IMR-90 (cell line): Measurements from ENCODE around the gene ATG9B. TPM values are rescaled to one million over a fixed set of nuclear protein-coding genes. Genes with fewer than 3 reads are reported as not detected.

Experiments
- ATAC-seq: fragments of 200-7000 bp; cut with Tn5 transposase; 2 replicates; pipeline ENCODE4 v1.9.1; 2020; ENCODE audit warnings: low read depth, mild to moderate bottlenecking, moderate library complexity
- BruUV-seq: library from RNA; stranded (reverse); fragments of 400-500 nt; replicated peaks from 2 replicates; lab custom pipeline; 2021; lab: Mats Ljungman, UMichigan
- CTCF ChIA-PET: fragments of 300-600 bp; formaldehyde crosslinking; extraction: SDS; loops from one replicate; lab custom pipeline; 2021; ENCODE audit warnings: antibody characterized with exemption; lab: Yijun Ruan, JAX
- POLR2A ChIA-PET: fragments of 300-600 bp; sonication (Branson Sonifier 250); formaldehyde crosslinking; loops from one replicate; lab custom pipeline; 2022; ENCODE audit warnings: antibody characterized with exemption; ENCODE audit not compliant: unreplicated experiment; lab: Charles Lee
- DNase-seq: peaks from one replicate; pipeline ENCODE4 v3.0.0; 2013
- H2AFZ ChIP-seq: replicated peaks from 2 replicates; pipeline ENCODE3; 2013; ENCODE audit warnings: low read length, mild to moderate bottlenecking; ENCODE audit not compliant: poor library complexity
- H2AK5ac ChIP-seq: 2 replicates; pipeline ENCODE4 v1.6.1; 2013; ENCODE audit warnings: low read depth, low read length, inconsistent platforms
- H2AK9ac ChIP-seq: replicated peaks from 2 replicates; pipeline ENCODE3; 2013; ENCODE audit warnings: mild to moderate bottlenecking, low read depth, low read length, moderate library complexity; ENCODE audit not compliant: poor library complexity
- H2BK120ac ChIP-seq: 2 replicates; pipeline ENCODE4 v1.6.1; 2013; ENCODE audit warnings: low read depth, low read length, inconsistent platforms
- H2BK15ac ChIP-seq: 3 replicates; pipeline ENCODE4 v1.6.1; 2013; ENCODE audit warnings: low read depth, low read length, inconsistent platforms
- H2BK20ac ChIP-seq: 2 replicates; pipeline ENCODE4 v1.6.1; 2013; ENCODE audit warnings: low read depth, mild to moderate bottlenecking, inconsistent platforms, low read length, moderate library complexity
- H2BK5ac ChIP-seq: 2 replicates; pipeline ENCODE4 v1.6.1; 2013; ENCODE audit warnings: mild to moderate bottlenecking, low read depth, low read length, inconsistent platforms; ENCODE audit not compliant: poor library complexity, severe bottlenecking
- H3K14ac ChIP-seq: replicated peaks from 2 replicates; pipeline ENCODE4 v1.6.1; 2013; ENCODE audit warnings: low read depth, low read length, inconsistent platforms
- H3K18ac ChIP-seq: 2 replicates; pipeline ENCODE4 v1.6.1; 2013; ENCODE audit warnings: low read depth, low read length, control low read depth
- H3K23ac ChIP-seq: 2 replicates; pipeline ENCODE4 v1.6.1; 2013; ENCODE audit warnings: low read depth, low read length, inconsistent platforms
- H3K27ac ChIP-seq: 2 replicates; pipeline ENCODE4 v1.5.1; 2013; ENCODE audit warnings: mild to moderate bottlenecking, control low read depth, low read length; ENCODE audit not compliant: insufficient read depth
- H3K27me3 ChIP-seq: 2 replicates; pipeline ENCODE4 v1.6.1; 2013; ENCODE audit warnings: low read length; ENCODE audit not compliant: control insufficient read depth, insufficient read depth
- H3K36me3 ChIP-seq: 2 replicates; pipeline ENCODE4 v1.6.1; 2013; ENCODE audit warnings: low read length, mixed read lengths; ENCODE audit not compliant: control insufficient read depth, insufficient read depth
- H3K4ac ChIP-seq: 2 replicates; pipeline ENCODE4 v1.6.1; 2013; ENCODE audit warnings: low read depth, low read length, inconsistent platforms
- H3K4me1 ChIP-seq: 2 replicates; pipeline ENCODE4 v1.6.1; 2013; ENCODE audit warnings: low read length, mixed read lengths; ENCODE audit not compliant: control insufficient read depth, insufficient read depth
- H3K4me2 ChIP-seq: 2 replicates; pipeline ENCODE4 v1.6.1; 2013; ENCODE audit warnings: low read depth, mild to moderate bottlenecking, control low read depth, low read length, moderate library complexity
- H3K4me3 ChIP-seq: 2 replicates; pipeline ENCODE4 v1.5.1; 2013; ENCODE audit warnings: low read depth, mild to moderate bottlenecking, control low read depth, low read length, moderate library complexity; ENCODE audit not compliant: insufficient read depth
- H3K56ac ChIP-seq: 2 replicates; pipeline ENCODE4 v1.6.1; 2013; ENCODE audit warnings: low read length, inconsistent platforms; ENCODE audit not compliant: insufficient read depth; ENCODE audit errors: extremely low read depth
- H3K79me1 ChIP-seq, 2 experiments: 2 replicates each; pipeline ENCODE4 v1.6.1; 2013; ENCODE audit warnings: low read length in 2 of 2, inconsistent platforms in 1 of 2, low read depth in 1 of 2
- H3K9ac ChIP-seq: 2 replicates; pipeline ENCODE4 v1.6.1; 2013; ENCODE audit warnings: low read depth, low read length, control low read depth
- H3K9me1 ChIP-seq: 2 replicates; pipeline ENCODE4 v1.6.1; 2013; ENCODE audit warnings: low read length, inconsistent platforms; ENCODE audit not compliant: insufficient read depth
- H3K9me3 ChIP-seq: 2 replicates; pipeline ENCODE4 v1.6.1; 2013; ENCODE audit warnings: low read length; ENCODE audit not compliant: control insufficient read depth, insufficient read depth
- H4K20me1 ChIP-seq: 2 replicates; pipeline ENCODE4 v1.6.1; 2013; ENCODE audit warnings: low read length, inconsistent platforms; ENCODE audit not compliant: insufficient read depth
- H4K5ac ChIP-seq: 2 replicates; pipeline ENCODE4 v1.6.1; 2013; ENCODE audit warnings: mild to moderate bottlenecking, low read depth, low read length, control low read depth
- H4K8ac ChIP-seq, 2 experiments: 2 replicates each; pipeline ENCODE4 v1.6.1; 2013; ENCODE audit warnings: low read depth in 2 of 2, low read length in 2 of 2, control low read depth in 1 of 2, inconsistent platforms in 1 of 2
- H4K91ac ChIP-seq: 2 replicates; pipeline ENCODE4 v1.6.1; 2013; ENCODE audit warnings: low read depth, low read length, inconsistent platforms; ENCODE audit not compliant: insufficient read depth
- CHD1 ChIP-seq: IDR thresholded peaks from 2 replicates; pipeline ENCODE4 v1.6.1; 2012; ENCODE audit warnings: low read depth, low read length, improper control_type of control experiment
- WGBS, 2 experiments: methylation state at CpG; one replicate each; pipeline versions ENCODE4 v1.1.5 to v1.1.7; 2013; ENCODE audit warnings: missing lambda C conversion rate in 2 of 2; ENCODE audit not compliant: insufficient read length in 1 of 2; ENCODE audit errors: extremely low coverage in 2 of 2; 5-methylcytosine and 5-hydroxymethylcytosine counted together
- dilution Hi-C: fragments of 300-500 bp; cut with HindIII; formaldehyde crosslinking; loops from one replicate; pipeline ENCODE4 v1.14.3; 2018; ENCODE audit warnings: low sequenced_read_pairs; ENCODE audit not compliant: unreplicated experiment
- in situ Hi-C: fragments of 300-500 bp; cut with MboI; formaldehyde crosslinking; loops from 3 replicates; pipeline ENCODE4 v1.14.3; 2019; ENCODE audit warnings: low sequenced_read_pairs, inconsistent platforms, mixed read lengths
- intact Hi-C: fragments of 100-400 bp; cut with micrococcal nuclease; formaldehyde crosslinking; loops from 2 replicates; pipeline ENCODE4 v1.10.0; 2022
- polyA plus RNA-seq, 3 experiments: library from polyadenylated mRNA; depleted of rRNA; stranded (reverse); fragments of >200 nt; gene quantifications; 2 replicates each; pipeline ENCODE4 v1.2.3, GENCODE V29; 2012; ENCODE audit warnings: low replicate concordance in 1 of 3
- total RNA-seq: library from RNA; depleted of rRNA; stranded (reverse); fragments of >200 nt; gene quantifications from 2 replicates; pipeline ENCODE4 v1.2.3, GENCODE V29; 2012

Gene ATG9B
- total and polyA plus RNA-seq, 2 of the 4 experiments (the other 2 are of a cell fraction): 0.18 to 0.91 TPM

DNA sequence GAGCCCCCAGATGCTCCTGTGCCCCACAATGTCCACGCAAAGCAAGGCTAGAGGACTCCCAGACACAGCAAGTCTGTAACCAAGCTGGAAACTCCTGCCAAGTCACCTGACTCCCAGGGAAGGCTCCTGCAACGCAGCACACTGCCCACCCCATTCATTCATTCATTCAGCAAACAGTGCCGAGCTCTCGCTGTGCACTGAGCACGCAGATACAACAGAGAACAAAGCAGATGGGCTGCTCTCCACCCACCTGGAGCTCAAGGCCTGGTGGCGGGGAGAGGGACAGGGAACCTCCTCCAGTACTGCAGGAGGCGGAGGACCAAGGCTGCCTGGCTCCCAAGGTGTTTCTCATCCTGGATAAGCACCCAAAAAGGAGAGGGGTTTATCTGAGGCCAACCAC is 54.8 kb downstream of the ATG9B start:
- no peaks in the 10 kb centered on the region for H3K79me1 ChIP-seq
- H2AK9ac ChIP-seq: no peak overlapping the region
- H3K56ac ChIP-seq: no peak overlapping the region
- H2BK5ac ChIP-seq: no peak overlapping the region
- H4K91ac ChIP-seq: no peak overlapping the region
- no peak overlapping the region for H3K18ac ChIP-seq
- H2AK5ac ChIP-seq: no peak overlapping the region
- ATAC-seq (no peak), DNase-seq (no peak)
- intact Hi-C loops: no loop called here
- no peaks in the 10 kb centered on the region; the same call in 1 of the 2 replicates for H4K20me1 ChIP-seq
- H2AFZ ChIP-seq: no peak overlapping the region
- no peak overlapping the region for H2BK15ac ChIP-seq
- TF ChIP-seq CHD1: no peak
- no peak overlapping the region for H2BK120ac ChIP-seq
- no peak overlapping the region for H2BK20ac ChIP-seq
- no peak overlapping the region for H4K5ac ChIP-seq
- ChIA-PET CTCF (no interaction called here), POLR2A (no interaction called here)
- in situ Hi-C loops: no loop called here
- H3K4me3 ChIP-seq: no peak overlapping the region
- peaks cover 14% of the 10 kb centered on the region; the same call in 1 of the 2 replicates for H3K4me1 ChIP-seq
- peaks cover 26% of the 10 kb centered on the region for H3K27me3 ChIP-seq
- no peaks in the 10 kb centered on the region; the same call in 1 of the 2 replicates for H3K36me3 ChIP-seq
- BruUV-seq: no TSS peak
- H3K4ac ChIP-seq: no peak overlapping the region
- no peak overlapping the region for H3K4me2 ChIP-seq
- H4K8ac ChIP-seq: no peak overlapping the region
- H3K14ac ChIP-seq: no peak overlapping the region
- WGBS, 2 experiments: 86% methylated on average over 4 of the region's 7 CpGs; no CpG with 5 or more reads in 1 of the 2 experiments
- H3K9me3 ChIP-seq: no peaks in the 10 kb centered on the region
- no peak overlapping the region for H3K27ac ChIP-seq
- dilution Hi-C loops: no loop called here
- H3K9me1 ChIP-seq: no peaks in the 10 kb centered on the region
- H3K9ac ChIP-seq: no peak overlapping the region
- no peak overlapping the region for H3K23ac ChIP-seq
